ENCODE measurements around the gene REPS2.

Gene REPS2

GRCh38 chrX:17187136-17187756 lies 240.8 kb downstream of the REPS2 start:
- TF ChIP-seq JUND (IDR thresholded peaks at IDR 0.05; ENCODE audit: low read depth): no peak
- in situ Hi-C loops (cut with HindIII; ENCODE audit: low pct_unique_long_range_greater_than_20kb, low sequenced_read_pairs): no loop called here

DNA sequence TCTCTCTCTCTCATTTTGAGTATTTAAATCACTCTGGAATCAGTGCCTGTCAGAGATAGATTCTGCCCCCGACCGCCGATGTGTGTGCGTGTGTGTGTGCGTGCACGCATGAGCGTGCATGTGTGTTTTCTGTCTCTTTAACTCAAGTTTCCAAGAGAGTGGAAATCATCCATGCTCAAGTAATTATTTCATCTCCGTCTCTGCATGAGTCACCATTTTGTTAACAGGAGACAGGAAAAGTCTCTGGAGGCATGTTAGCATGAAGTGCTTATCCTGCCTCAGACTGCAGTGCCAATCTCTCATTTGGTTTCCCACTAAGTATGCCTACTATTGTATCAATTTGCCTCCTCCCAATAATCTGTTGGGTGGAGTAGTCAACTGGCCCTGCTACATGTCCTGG lies 245.6 kb downstream of the REPS2 start:
- TF ChIP-seq JUND (IDR thresholded peaks at IDR 0.05; ENCODE audit: low read depth): no peak
- in situ Hi-C loops (cut with HindIII; ENCODE audit: low pct_unique_long_range_greater_than_20kb, low sequenced_read_pairs): no loop called here
- no peak for DNase-seq (ENCODE audit: low read depth in 1 of 2, low spot score in 1 of 2)

More at GRCh38 chrX:17187136-17187756, 240.8 kb downstream of the REPS2 start:
- DNase-seq (ENCODE audit: low read depth in 1 of 2, low spot score in 1 of 2): no peak
